GM18907 (cell line): ENCODE results near the gene CAV3.

Experiments used
- ATAC-seq: cut with Tn5 transposase; IDR thresholded peaks from one replicate; pipeline ENCODE4 v1.9.1; 2021; ENCODE audit warnings: mild to moderate bottlenecking, moderate library complexity; ENCODE audit not compliant: unreplicated experiment

Gene CAV3

GRCh38 chr3:8759038-8759707, 25.6 kb downstream of the CAV3 start:
- ATAC-seq, result no peak

DNA sequence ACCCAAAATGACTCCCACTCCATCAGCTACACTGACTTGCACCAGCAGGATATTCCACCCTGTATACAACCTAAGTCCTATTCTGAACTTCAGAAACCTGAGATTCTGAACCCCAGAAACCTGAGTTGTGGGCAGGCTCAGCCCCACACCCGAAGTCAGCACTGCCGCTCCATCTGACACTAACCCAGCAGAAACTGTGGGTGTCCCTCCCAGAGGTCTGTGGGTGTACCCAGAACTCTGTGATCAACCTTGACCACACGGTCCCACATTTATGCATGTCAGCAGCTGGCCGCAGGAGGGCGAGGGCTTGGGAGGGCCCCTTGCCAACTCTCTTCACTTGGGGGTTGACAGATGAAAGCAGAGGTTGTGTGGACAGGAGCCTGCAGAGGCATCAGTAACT, 26.5 kb downstream of the CAV3 start:
- ATAC-seq, result no peak

DNA sequence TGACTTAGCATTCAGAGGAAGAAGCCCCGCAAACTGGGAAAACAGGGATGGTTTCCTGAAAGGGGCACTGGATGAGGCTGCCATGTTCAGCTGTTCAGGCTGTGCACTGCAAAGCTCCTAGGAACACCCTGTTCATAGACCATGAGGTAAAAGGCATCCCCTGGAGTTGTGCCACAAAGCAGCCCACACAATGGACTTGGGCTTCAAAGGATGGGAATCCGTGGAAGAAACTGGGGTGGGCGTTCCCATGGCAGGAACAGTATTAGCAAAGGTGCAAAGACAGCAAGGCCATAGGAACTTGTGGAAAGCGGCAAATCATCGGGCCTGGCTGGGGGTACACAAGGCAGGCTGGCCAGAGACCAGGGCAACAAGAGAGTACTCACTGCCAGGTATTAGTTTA, 26.9 kb downstream of the CAV3 start:
- no peak for ATAC-seq

- ATAC-seq, result no peak
Measured at GRCh38 chr3:8761866-8762265, 28.3 kb downstream of the CAV3 start.

DNA sequence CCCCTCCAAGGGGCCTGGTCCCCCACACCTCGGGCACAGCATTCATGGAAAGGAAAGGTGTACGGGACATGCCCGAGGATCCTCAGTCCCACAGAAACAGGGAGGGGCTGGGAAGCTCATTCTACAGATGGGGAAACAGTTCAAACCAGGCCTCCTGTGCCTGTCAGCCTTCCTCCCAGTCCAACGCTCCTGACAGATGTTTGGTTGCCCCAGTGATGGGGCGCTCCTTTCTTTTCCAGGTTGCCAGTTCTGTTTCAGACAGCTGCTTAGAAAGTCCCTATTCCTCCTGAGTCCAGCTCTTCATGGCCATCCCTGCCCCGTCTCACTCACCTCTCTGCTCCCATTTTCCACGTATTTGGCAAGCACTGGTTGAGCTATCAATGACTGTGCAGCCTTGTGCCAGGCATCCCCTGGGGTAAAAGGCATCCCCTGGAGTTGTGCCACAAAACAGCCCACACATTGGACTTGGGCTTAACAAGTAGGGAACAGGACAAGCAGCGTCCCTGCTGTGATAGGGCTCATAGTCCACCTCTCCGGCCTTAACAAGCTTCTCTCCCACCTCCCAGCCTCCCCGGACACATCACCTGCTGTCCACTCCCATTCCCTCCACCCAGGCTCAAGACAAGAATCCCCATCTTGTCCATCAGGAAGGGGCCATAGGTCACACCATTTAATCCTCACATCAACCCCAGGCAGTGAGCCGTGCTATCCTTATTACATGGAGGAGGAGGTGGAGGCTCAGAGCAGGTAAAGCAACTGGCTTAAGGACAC, 29.2 kb downstream of the CAV3 start:
- no peak for ATAC-seq

DNA sequence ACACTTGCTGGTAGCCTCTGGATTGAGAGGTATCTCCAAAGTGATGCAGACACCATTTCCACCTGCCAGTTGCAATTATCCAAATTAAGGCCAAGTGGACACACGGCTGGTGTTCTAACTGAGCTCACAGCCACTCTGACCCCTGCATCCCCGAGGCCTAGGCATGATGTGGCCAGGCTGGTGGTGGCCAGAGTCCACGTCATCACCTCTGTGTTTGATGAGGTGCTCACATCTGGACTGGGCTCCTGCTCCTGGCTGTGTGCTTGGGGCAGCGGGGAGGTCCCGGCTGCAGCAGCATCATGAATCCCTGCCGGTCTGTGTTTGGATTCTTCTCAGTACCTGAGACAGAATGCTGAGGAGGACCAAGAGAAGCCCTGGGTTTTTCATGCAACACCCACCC, 30.9 kb downstream of the CAV3 start:
- no peak for ATAC-seq

- no peak for ATAC-seq
Measured at GRCh38 chr3:8765528-8765927, 31.9 kb downstream of the CAV3 start.

DNA sequence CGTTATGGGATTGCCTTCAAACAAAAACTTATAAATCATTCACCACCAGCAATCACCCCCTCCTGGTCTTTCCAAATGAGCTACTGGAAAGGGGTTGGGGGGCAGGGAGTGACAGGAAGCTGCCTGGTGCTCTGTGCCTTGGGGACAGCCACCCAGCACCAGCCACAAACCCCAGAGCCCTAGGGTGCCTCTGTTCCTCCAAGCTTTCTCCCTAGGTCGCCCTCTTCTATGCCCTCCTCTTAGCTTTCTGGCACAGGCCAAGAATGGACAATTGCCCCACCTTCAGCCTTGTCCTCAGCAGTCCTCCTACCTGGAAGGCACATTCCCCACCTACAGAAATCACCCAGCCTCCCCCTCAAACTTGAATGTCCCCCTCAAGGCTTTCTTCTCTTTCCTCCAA, 32.5 kb downstream of the CAV3 start:
- no peak for ATAC-seq

DNA sequence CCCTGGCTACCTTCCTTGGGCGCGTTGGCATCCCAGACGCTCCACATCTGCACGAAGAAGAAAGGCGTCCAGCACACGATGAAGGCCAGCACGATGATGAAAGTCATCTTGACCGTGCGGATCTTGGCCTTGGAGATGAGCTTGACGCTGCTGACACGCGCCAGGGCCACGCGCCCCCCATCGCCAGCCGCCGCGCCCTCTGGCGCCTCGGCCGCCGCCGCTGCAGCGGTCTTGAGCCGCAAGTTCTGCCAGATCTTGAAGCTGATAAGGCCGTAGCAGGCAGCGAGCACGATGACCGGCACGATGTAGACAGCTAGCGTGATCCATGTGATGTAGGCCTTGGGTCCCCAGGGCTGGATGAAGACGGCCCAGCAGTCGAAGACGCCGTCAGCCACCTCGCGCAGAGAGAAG, 33.7 kb downstream of the CAV3 start:
- ATAC-seq, result no peak

DNA sequence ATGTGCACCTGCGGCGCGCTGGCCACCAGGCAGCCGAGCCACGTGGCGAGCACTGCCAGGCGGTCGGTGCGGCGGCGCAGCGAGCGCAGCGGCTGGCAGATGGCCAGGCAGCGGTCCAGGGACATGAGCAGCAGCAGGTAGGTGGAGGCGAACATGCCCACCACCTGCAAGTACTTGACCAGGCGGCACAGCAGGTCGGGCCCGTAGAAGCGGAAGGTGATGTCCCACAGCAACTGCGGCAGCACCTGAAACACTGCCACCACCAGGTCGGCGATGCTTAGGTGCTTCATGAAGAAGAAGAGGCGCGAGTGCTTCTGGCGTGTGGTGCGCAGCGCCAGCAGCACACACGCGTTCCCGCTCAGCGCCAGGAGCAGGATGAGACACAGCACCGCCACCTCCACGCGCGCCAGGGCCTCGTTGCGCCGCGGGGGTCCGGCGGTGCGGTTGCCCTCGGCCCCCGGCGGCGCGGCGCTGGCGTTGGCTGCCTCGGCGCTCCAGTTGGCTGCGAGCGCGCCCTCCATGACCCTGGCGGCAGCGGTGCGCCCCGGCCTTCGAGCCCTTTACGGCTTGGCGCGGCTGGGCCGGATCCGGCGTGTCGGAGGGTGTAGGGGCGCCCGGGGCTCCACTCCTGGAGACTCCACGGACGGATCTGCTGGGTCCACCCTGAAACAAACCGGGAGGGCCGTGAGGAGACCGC, 34.2 kb downstream of the CAV3 start:
- peak; percentile 53 for ATAC-seq

DNA sequence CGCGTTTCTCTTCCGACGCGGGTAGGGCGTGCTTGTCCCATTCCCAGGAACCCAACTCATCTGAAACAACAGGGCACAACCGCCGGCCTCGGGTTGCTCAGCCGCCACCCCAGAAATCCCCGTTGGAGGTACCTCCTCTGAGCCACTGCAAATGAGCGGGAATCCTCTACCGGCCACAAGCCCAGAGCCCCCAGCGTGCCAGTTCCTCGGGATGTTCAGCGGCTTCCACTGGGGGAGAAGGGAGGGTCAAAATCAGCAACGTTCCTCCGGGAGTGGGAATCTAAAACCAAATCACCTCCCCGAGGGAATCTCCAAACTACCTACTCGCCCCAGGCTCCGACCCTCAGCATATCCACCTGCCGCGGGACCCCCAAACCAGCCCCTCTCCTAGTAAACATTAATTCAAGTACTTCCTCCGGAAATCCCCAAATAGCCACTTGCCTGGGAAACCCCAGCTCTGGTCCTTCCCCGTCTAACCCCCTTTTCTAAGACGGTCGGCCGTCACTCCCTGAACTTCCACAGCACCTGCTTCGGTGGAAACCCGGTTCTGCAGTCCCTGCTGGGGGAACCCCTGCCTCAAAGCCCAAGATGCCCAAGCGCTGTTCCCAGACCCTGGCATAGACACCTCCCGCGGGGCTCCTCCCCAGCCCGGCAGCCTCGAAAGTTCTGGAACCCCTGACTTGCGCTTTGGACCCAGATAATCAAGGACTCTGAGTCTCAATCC, 34.9 kb downstream of the CAV3 start:
- peak; percentile 49 for ATAC-seq

- ATAC-seq, result peak; percentile 72
Measured at GRCh38 chr3:8769088-8769822, 35.7 kb downstream of the CAV3 start, which contains the start of gene OXTR. TSS of gene OXTR (minus strand) at chr3:8769613. CDS start at chr3:8768187, 1,426 bp downstream.

- ATAC-seq, result no peak
Measured at GRCh38 chr3:8773941-8774542, 40.4 kb downstream of the CAV3 start.

DNA sequence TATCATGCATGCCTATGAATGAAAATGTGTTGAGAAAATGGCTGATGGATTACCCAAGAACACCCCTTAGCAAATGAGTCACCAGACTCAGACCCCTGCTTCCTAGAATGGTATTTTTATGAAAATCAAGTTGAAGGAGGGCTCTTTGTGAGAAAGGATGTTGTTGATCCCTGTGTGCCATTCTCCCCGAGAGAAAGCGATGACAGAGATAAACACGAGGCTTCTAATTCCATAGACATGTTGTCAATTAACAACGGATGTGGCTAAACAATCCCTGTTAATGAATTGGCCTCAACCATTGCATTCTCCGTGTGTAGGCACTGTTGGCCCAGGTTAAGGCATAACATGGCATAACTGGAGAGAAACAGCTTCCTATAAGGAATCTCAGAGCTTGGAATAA, 41.6 kb downstream of the CAV3 start:
- ATAC-seq, result no peak

DNA sequence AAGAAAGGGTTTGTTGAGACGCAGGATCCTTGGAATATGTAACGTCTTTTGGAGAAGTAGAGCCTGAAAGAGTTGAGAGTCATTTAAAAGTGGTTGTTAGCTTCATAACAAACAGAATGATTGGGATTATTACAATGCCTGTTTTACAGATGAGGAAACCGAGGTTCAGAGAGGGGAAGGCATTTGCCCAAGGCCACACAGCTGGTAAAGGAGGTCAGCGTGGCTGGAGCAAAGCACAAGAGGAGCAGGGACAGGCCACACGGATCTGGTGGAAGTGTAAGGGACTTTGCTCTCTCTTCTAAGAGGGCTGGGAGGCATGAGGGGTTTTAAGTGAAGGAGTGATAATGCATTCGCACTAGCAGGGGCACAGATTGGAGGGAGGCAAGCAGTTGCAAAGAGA, 42.0 kb downstream of the CAV3 start:
- ATAC-seq, result no peak

- no peak for ATAC-seq
Measured at GRCh38 chr3:8776406-8776805, 42.8 kb downstream of the CAV3 start.

GRCh38 chr3:8777201-8777977, 43.8 kb downstream of the CAV3 start:
- ATAC-seq, result no peak

DNA sequence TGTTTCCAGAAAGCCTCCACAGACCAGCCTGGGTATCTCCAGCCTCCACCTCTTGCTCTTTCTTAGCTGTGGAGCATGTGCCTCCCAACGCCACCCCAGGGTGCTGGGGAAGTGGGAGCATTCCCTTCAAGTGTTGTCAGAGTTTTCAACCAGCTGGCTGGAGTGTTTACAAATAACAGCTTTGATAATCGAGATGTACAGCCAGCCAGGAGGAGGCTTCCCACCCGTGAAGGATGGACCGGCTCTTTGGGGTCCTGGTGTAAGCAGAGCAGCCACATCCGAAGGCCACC, 44.3 kb downstream of the CAV3 start:
- ATAC-seq, result no peak

DNA sequence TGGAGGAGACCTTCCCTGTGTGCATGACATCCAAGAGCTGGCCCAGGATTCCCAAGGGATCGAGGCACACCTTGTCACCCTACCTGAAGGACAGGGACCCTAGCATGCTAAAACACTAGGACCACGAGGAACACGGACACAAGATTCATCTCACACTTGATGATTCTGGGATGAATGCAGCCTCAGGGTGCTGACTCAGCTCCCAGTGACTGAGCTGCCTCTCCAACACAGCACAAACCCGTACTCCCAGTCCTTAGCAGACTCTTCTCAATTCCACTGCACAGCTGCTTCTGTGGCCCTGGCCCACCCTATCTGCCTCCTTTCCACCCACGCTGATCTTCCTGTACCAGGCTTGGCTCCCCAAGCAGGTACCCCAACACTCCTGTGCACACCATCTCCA, 44.9 kb downstream of the CAV3 start:
- no peak for ATAC-seq

- no peak for ATAC-seq
Measured at GRCh38 chr3:8780279-8780678, 46.7 kb downstream of the CAV3 start.
